Subcutaneous adipose tissue (tissue), 4 donors: ENCODE measurements around the gene ACP2. TPM values are rescaled to one million over a fixed set of nuclear protein-coding genes. Genes with fewer than 3 reads are reported as not detected.

Experiments
- CTCF ChIP-seq: fragments of 450-650 bp; IDR thresholded peaks from one replicate; pipeline ENCODE4 v1.5.1; 2016; ENCODE audit warnings: low read depth, mild to moderate bottlenecking, control low read depth, antibody characterized with exemption, moderate library complexity
- total RNA-seq, 4 donors: library from RNA; depleted of rRNA; stranded (reverse); fragments of >200 nt; gene quantifications; one replicate each; pipeline ENCODE4 v1.1.0, GENCODE V29; 2016

Gene ACP2
- total RNA-seq, 4 donors from 2014 or later = 30.7 to 116 (median 42.3) TPM

- no peak for TF ChIP-seq CTCF
Observed at GRCh38 chr11:47241841-47242301, 6.7 kb downstream of the ACP2 start.

GRCh38 chr11:47239852-47240251, 8.8 kb downstream of the ACP2 start:
- no peak for TF ChIP-seq CTCF

- no peak for TF ChIP-seq CTCF
Observed at GRCh38 chr11:47236482-47236881, 12.1 kb downstream of the ACP2 start.

- TF ChIP-seq CTCF = no peak
Observed at GRCh38 chr11:47235163-47235562, 13.5 kb downstream of the ACP2 start.

- TF ChIP-seq CTCF = no peak
Observed at GRCh38 chr11:47234669-47235100, 13.9 kb downstream of the ACP2 start.

- TF ChIP-seq CTCF = no peak
Observed at GRCh38 chr11:47233989-47234668, 14.5 kb downstream of the ACP2 start.

GRCh38 chr11:47233051-47233450, 15.6 kb downstream of the ACP2 start:
- TF ChIP-seq CTCF = no peak
